ENCODE results near the gene C2orf78. TPM values are rescaled to one million over a fixed set of nuclear protein-coding genes. Genes with fewer than 3 reads are reported as not detected.

Gene C2orf78
- total and polyA plus RNA-seq, 9 of the 15 experiments (the other 6 are each of a cell fraction or from before 2014, with no cell fraction given), result 0.04 to 0.28 (median 0.20) TPM

DNA sequence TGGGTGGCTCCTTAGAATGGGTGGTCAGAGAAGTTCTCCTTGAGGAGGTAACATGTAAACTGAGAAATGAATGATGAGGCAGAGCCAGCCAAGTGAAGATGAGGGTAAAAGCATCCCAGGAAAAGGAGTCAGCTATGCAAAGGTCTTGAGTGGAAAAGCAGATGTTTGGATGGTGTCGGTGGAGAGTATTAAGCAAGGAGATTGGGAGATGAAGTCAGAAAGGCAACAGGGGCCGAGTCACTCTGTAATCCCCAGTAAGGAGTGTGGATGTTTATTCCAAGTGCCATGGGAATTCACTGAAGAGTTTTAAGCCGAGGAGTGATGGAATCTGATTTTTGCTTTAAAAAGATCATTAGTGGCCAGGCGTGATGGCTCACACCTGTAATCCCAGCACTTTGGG lies 41.4 kb downstream of the C2orf78 start (continued):
- TF ChIP-seq, protein P1, sequence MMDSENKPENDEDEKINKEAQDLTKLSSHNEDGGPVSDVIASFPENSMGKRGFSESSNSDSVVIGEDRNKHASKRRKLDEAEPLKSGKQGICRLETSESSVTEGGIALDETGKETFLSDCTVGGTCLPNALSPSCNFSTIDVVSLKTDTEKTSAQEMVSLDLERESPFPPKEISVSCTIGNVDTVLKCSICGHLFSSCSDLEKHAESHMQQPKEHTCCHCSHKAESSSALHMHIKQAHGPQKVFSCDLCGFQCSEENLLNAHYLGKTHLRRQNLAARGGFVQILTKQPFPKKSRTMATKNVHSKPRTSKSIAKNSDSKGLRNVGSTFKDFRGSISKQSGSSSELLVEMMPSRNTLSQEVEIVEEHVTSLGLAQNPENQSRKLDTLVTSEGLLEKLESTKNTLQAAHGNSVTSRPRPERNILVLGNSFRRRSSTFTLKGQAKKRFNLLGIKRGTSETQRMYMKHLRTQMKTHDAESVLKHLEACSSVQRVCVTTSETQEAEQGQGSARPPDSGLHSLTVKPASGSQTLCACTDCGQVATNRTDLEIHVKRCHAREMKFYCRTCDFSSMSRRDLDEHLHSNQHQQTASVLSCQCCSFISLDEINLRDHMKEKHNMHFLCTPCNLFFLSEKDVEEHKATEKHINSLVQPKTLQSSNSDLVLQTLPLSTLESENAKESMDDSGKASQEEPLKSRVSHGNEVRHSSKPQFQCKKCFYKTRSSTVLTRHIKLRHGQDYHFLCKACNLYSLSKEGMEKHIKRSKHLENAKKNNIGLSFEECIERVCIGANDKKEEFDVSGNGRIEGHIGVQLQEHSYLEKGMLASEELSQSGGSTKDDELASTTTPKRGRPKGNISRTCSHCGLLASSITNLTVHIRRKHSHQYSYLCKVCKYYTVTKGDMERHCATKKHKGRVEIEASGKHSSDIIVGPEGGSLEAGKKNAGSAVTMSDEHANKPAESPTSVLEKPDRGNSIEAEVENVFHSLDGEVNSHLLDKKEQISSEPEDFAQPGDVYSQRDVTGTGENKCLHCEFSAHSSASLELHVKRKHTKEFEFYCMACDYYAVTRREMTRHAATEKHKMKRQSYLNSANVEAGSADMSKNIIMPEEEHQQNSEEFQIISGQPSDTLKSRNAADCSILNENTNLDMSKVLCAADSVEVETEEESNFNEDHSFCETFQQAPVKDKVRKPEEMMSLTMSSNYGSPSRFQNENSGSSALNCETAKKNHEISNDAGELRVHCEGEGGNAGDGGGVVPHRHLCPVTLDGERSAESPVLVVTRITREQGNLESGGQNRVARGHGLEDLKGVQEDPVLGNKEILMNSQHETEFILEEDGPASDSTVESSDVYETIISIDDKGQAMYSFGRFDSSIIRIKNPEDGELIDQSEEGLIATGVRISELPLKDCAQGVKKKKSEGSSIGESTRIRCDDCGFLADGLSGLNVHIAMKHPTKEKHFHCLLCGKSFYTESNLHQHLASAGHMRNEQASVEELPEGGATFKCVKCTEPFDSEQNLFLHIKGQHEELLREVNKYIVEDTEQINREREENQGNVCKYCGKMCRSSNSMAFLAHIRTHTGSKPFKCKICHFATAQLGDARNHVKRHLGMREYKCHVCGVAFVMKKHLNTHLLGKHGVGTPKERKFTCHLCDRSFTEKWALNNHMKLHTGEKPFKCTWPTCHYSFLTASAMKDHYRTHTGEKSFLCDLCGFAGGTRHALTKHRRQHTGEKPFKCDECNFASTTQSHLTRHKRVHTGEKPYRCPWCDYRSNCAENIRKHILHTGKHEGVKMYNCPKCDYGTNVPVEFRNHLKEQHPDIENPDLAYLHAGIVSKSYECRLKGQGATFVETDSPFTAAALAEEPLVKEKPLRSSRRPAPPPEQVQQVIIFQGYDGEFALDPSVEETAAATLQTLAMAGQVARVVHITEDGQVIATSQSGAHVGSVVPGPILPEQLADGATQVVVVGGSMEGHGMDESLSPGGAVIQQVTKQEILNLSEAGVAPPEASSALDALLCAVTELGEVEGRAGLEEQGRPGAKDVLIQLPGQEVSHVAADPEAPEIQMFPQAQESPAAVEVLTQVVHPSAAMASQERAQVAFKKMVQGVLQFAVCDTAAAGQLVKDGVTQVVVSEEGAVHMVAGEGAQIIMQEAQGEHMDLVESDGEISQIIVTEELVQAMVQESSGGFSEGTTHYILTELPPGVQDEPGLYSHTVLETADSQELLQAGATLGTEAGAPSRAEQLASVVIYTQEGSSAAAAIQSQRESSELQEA (IDR thresholded peaks at IDR 0.05; ENCODE audit: low read depth), result no peak

DNA sequence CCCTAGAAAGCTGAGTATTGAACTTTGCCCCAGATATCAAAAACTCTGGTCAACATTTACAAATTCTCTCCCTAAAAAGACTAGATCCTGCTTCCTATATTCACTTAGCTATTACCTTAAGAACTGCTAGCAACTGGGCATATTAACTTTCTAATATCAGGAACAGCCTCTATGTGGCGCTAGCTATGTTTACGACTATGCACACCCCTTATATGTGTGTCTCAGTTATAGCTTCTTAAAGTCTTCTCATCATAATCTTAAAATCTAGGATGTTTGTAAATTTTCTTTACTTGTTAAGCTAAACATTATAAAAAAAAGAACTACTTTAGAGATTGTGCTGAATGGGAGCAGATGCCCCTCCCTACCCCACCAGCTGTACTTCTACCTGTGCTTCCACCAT lies 43.0 kb downstream of the C2orf78 start:
- FAIRE-seq (no peak), ATAC-seq (peak; percentile 57), DNase-seq (ENCODE audit: extremely low read depth in 1 of 4, low spot score in 3 of 4) (peak in 2 of 4 experiments; percentile 30 to 45)
- no peak overlapping the region for H3K27ac ChIP-seq (ENCODE audit: extremely low read depth, low read depth, low read length)
- 7% methylated on average over 2 of the region's 2 CpGs for WGBS (ENCODE audit: insufficient coverage, low coverage, missing lambda C conversion rate)
- no peaks in the 10 kb centered on the region for H3K27me3 ChIP-seq (ENCODE audit: control insufficient read depth in 2 of 2, insufficient read depth in 2 of 2, low read length in 2 of 2)
- no peak overlapping the region for H2AFZ ChIP-seq (ENCODE audit: low read depth, low read length)
- peaks cover 22% of the 10 kb centered on the region for H3K79me2 ChIP-seq (ENCODE audit: control insufficient read depth, insufficient read depth, low read length)
- intact Hi-C loops (cut with micrococcal nuclease) (loop anchor here (10.0 kb wide), 7 partner anchors 152 to 568 kb away; partner anchors contain the start of genes BOLA3 and TET3), in situ Hi-C loops (cut with MboI) (no loop called here)
- no peaks in the 10 kb centered on the region for H3K9me1 ChIP-seq (ENCODE audit: control insufficient read depth, insufficient read depth, low read length)
- CTCF ChIA-PET (ENCODE audit: low intra/inter-chr PET ratio), result no interaction called here
- peaks cover 13% of the 10 kb centered on the region; the same call in 2 of the 3 replicates for H3K36me3 ChIP-seq (ENCODE audit: control insufficient read depth, insufficient read depth, low read length)
- H3K4me1 ChIP-seq (replicated peaks in 1 of 2; ENCODE audit: control insufficient read depth in 2 of 2, insufficient read depth in 2 of 2, low read length in 2 of 2), result peaks cover 7 to 8% of the 10 kb centered on the region in 2 experiments; a peak in 4 of 5 replicates
- H3K4me2 ChIP-seq (ENCODE audit: insufficient read depth, low read length), result no peak overlapping the region
- POLR2A ChIA-PET, result interaction anchor here (0.7 kb wide), 1 partner anchor 613 kb away, joined by 3 read pairs; no protein-coding TSS in a partner anchor
- H3K9me3 ChIP-seq (replicated peaks; ENCODE audit: control insufficient read depth, insufficient read depth, low read depth, low read length), result no peaks in the 10 kb centered on the region
- BruUV-seq (replicated peaks), result no TSS peak
- no peak overlapping the region for H3K9ac ChIP-seq (ENCODE audit: insufficient read depth in 1 of 2, low read depth in 2 of 2, low read length in 2 of 2)
- no peak overlapping the region for H3K4me3 ChIP-seq
- no peaks in the 10 kb centered on the region for H4K20me1 ChIP-seq (replicated peaks; ENCODE audit: control insufficient read depth, insufficient read depth, low read length)
- TF ChIP-seq ZZZ3 (IDR thresholded peaks at IDR 0.05) (no peak), ZNF507 (tag; conservative IDR thresholded peaks at IDR 0.05) (no peak), SMC3 (conservative IDR thresholded peaks at IDR 0.05; ENCODE audit: insufficient read depth, low read depth, low read length) (0 out of 2 replicates have a peak, but pooled peaks have one; percentile 6), ZBTB1 (CRISPR knock-in tag; IDR thresholded peaks at IDR 0.05; ENCODE audit: borderline replicate concordance, low read depth) (no peak)
- TF ChIP-seq, protein P2, sequence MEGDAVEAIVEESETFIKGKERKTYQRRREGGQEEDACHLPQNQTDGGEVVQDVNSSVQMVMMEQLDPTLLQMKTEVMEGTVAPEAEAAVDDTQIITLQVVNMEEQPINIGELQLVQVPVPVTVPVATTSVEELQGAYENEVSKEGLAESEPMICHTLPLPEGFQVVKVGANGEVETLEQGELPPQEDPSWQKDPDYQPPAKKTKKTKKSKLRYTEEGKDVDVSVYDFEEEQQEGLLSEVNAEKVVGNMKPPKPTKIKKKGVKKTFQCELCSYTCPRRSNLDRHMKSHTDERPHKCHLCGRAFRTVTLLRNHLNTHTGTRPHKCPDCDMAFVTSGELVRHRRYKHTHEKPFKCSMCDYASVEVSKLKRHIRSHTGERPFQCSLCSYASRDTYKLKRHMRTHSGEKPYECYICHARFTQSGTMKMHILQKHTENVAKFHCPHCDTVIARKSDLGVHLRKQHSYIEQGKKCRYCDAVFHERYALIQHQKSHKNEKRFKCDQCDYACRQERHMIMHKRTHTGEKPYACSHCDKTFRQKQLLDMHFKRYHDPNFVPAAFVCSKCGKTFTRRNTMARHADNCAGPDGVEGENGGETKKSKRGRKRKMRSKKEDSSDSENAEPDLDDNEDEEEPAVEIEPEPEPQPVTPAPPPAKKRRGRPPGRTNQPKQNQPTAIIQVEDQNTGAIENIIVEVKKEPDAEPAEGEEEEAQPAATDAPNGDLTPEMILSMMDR (IDR thresholded peaks at IDR 0.05 in 2 of 3, conservative IDR thresholded peaks at IDR 0.05 in 1 of 3; ENCODE audit: insufficient read depth in 2 of 3, low read depth in 1 of 3, low read length in 3 of 3), result peak; percentile 39 to 60 (median 52); a peak in 4 of 6 replicates
